ENCODE measurements around the gene ABCD2.

Gene ABCD2

GRCh38 chr12:39618701-39619100 lies 902 bp downstream of the ABCD2 start:
- H3K4me1 ChIP-seq (ENCODE audit: insufficient read depth, low read length): peaks cover 28% of the 10 kb centered on the region
- no peak overlapping the region for H3K27ac ChIP-seq (ENCODE audit: low read length)
- no peaks in the 10 kb centered on the region for H4K20me1 ChIP-seq (ENCODE audit: insufficient read depth, low read length)
- DNase-seq (no peak), ATAC-seq (ENCODE audit: insufficient read depth, low read depth) (no peak)
- no peak overlapping the region for H3K9ac ChIP-seq (ENCODE audit: low read depth, low read length)
- H3K4me3 ChIP-seq (ENCODE audit: low read depth in 1 of 2, low read length in 2 of 2): no peak overlapping the region
- H3K79me2 ChIP-seq (ENCODE audit: insufficient read depth, low read length): no peaks in the 10 kb centered on the region
- no peak overlapping the region for H2AFZ ChIP-seq (ENCODE audit: low read depth, low read length)
- no peaks in the 10 kb centered on the region for H3K36me3 ChIP-seq (ENCODE audit: insufficient read depth, low read length)
- H3K4me2 ChIP-seq (ENCODE audit: insufficient read depth, low read length): peak overlapping the region; percentile 90; the same call in 1 of the 2 replicates
- H3K9me3 ChIP-seq (ENCODE audit: insufficient read depth, low read length, severe bottlenecking): no peaks in the 10 kb centered on the region
- H3K27me3 ChIP-seq (ENCODE audit: insufficient read depth, low read length, poor library complexity): no peaks in the 10 kb centered on the region
- TF ChIP-seq EZH2 (IDR thresholded peaks at IDR 0.05; ENCODE audit: borderline replicate concordance, low read depth, low read length, severe bottlenecking): no peak
- TF ChIP-seq CTCF (IDR thresholded peaks at IDR 0.05; ENCODE audit: borderline replicate concordance, extremely low read depth, low read length, poor library complexity, severe bottlenecking): no peak

- no peaks in the 10 kb centered on the region for H3K9me3 ChIP-seq (ENCODE audit: insufficient read depth, low read length, severe bottlenecking)
- H3K4me3 ChIP-seq (ENCODE audit: low read depth in 1 of 2, low read length in 2 of 2): no peak overlapping the region
- no peaks in the 10 kb centered on the region for H3K79me2 ChIP-seq (ENCODE audit: insufficient read depth, low read length)
- H4K20me1 ChIP-seq (ENCODE audit: insufficient read depth, low read length): no peaks in the 10 kb centered on the region
- H3K4me2 ChIP-seq (ENCODE audit: insufficient read depth, low read length): no peak overlapping the region
- TF ChIP-seq EZH2 (IDR thresholded peaks at IDR 0.05; ENCODE audit: borderline replicate concordance, low read depth, low read length, severe bottlenecking) (no peak), CTCF (IDR thresholded peaks at IDR 0.05; ENCODE audit: borderline replicate concordance, extremely low read depth, low read length, poor library complexity, severe bottlenecking) (no peak)
- no peak overlapping the region for H2AFZ ChIP-seq (ENCODE audit: low read depth, low read length)
- no peaks in the 10 kb centered on the region for H3K27me3 ChIP-seq (ENCODE audit: insufficient read depth, low read length, poor library complexity)
- no peak overlapping the region for H3K9ac ChIP-seq (ENCODE audit: low read depth, low read length)
- no peak for DNase-seq
- no peak for ATAC-seq (ENCODE audit: insufficient read depth, low read depth)
- H3K36me3 ChIP-seq (ENCODE audit: insufficient read depth, low read length): no peaks in the 10 kb centered on the region
- no peak overlapping the region for H3K27ac ChIP-seq (ENCODE audit: low read length)
- peaks cover 28% of the 10 kb centered on the region for H3K4me1 ChIP-seq (ENCODE audit: insufficient read depth, low read length)
Observed at GRCh38 chr12:39617887-39618286, 1.7 kb downstream of the ABCD2 start.

- Histone ChIP-seq H3K9ac (ENCODE audit: low read depth, low read length) (no peak overlapping the region), H3K4me2 (ENCODE audit: insufficient read depth, low read length) (no peak overlapping the region), H3K4me1 (ENCODE audit: insufficient read depth, low read length) (peaks cover 28% of the 10 kb centered on the region), H3K4me3 (ENCODE audit: low read depth in 1 of 2, low read length in 2 of 2) (no peak overlapping the region), H3K27me3 (ENCODE audit: insufficient read depth, low read length, poor library complexity) (no peaks in the 10 kb centered on the region), H2AFZ (ENCODE audit: low read depth, low read length) (no peak overlapping the region), H4K20me1 (ENCODE audit: insufficient read depth, low read length) (no peaks in the 10 kb centered on the region), H3K36me3 (ENCODE audit: insufficient read depth, low read length) (no peaks in the 10 kb centered on the region), H3K79me2 (ENCODE audit: insufficient read depth, low read length) (no peaks in the 10 kb centered on the region), H3K9me3 (ENCODE audit: insufficient read depth, low read length, severe bottlenecking) (no peaks in the 10 kb centered on the region), H3K27ac (ENCODE audit: low read length) (no peak overlapping the region)
- ATAC-seq (ENCODE audit: insufficient read depth, low read depth) (no peak), DNase-seq (no peak)
- TF ChIP-seq CTCF (IDR thresholded peaks at IDR 0.05; ENCODE audit: borderline replicate concordance, extremely low read depth, low read length, poor library complexity, severe bottlenecking) (no peak), EZH2 (IDR thresholded peaks at IDR 0.05; ENCODE audit: borderline replicate concordance, low read depth, low read length, severe bottlenecking) (no peak)
Observed at GRCh38 chr12:39616666-39617065, 2.9 kb downstream of the ABCD2 start.

- Histone ChIP-seq H3K9me3 (ENCODE audit: insufficient read depth, low read length, severe bottlenecking) (no peaks in the 10 kb centered on the region), H3K79me2 (ENCODE audit: insufficient read depth, low read length) (no peaks in the 10 kb centered on the region), H3K27me3 (ENCODE audit: insufficient read depth, low read length, poor library complexity) (no peaks in the 10 kb centered on the region), H2AFZ (ENCODE audit: low read depth, low read length) (no peak overlapping the region), H3K9ac (ENCODE audit: low read depth, low read length) (no peak overlapping the region), H4K20me1 (ENCODE audit: insufficient read depth, low read length) (no peaks in the 10 kb centered on the region), H3K36me3 (ENCODE audit: insufficient read depth, low read length) (no peaks in the 10 kb centered on the region), H3K4me3 (ENCODE audit: low read depth in 1 of 2, low read length in 2 of 2) (no peak overlapping the region), H3K4me1 (ENCODE audit: insufficient read depth, low read length) (peaks cover 24% of the 10 kb centered on the region), H3K27ac (ENCODE audit: low read length) (no peak overlapping the region), H3K4me2 (ENCODE audit: insufficient read depth, low read length) (no peak overlapping the region)
- TF ChIP-seq EZH2 (IDR thresholded peaks at IDR 0.05; ENCODE audit: borderline replicate concordance, low read depth, low read length, severe bottlenecking): no peak
- no peak for TF ChIP-seq CTCF (IDR thresholded peaks at IDR 0.05; ENCODE audit: borderline replicate concordance, extremely low read depth, low read length, poor library complexity, severe bottlenecking)
- ATAC-seq (ENCODE audit: insufficient read depth, low read depth): no peak
- no peak for DNase-seq
Observed at GRCh38 chr12:39616251-39616650, 3.4 kb downstream of the ABCD2 start.

Measured in DND-41 (cell line).